ENCODE data around the gene CCDC169. TPM values are rescaled to one million over a fixed set of nuclear protein-coding genes. Genes with fewer than 3 reads are reported as not detected.
A peak's percentile ranks its signal among the peaks of the same experiment; 100 is the strongest.

The CCDC169 gene
- total and polyA plus RNA-seq, 2 of the 13 experiments (the other 11 are each of a cell fraction or from before 2014, with no cell fraction given): 0.25 to 0.33 TPM

DNA sequence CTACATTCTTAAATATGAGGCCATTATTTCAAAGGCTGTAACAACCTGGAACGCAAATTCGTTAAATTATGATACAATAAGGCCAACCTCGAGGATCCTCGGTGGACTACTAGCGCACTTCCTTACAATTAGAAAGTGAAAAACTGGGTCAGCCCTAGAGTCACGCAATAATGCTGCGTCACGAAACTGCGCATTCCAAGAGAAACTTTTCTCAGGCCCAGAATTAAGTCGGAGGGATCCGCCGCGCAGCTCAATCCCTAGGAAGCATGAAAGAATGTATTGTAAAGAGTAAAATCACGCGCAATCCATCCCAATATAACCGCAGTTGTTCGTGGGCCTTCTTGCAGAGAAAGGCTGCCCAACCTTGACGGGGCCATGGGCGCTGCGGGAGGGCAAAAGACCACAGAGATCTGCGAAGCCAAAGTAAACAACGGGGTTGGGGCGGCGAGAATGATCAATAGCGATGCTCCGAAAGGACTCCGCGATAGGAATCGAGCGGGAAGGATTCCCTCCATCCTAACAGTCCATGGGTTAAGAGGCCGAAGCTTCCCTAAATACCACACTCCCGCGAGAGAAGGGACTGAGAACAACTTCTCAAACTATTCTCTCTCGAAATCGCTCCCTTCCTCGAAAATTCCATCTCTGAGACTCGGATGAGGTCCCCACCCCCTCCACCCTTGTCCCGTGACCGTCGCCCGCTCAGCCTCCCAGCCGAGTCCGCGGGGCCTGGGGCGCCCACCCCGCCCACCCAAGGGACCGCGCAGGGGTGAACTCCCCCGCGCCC lies 48.0 kb upstream of the CCDC169 start (continued):
- TF ChIP-seq E2F1 (CRISPR knock-in tag; IDR thresholded peaks at IDR 0.05) (peak; percentile 67; the same call in 1 of the 2 replicates), HNF4A (CRISPR knock-in tag; IDR thresholded peaks at IDR 0.05) (peak; percentile 30; the same call in 1 of the 2 replicates), KMT2B (CRISPR knock-in tag; IDR thresholded peaks at IDR 0.05) (0 out of 2 replicates have a peak, but pooled peaks have one; percentile 21), ZNF34 (CRISPR knock-in tag; IDR thresholded peaks at IDR 0.05; ENCODE audit: borderline replicate concordance) (no peak), CAMTA2 (CRISPR knock-in tag; IDR thresholded peaks at IDR 0.05; ENCODE audit: borderline replicate concordance) (no peak), ZNF329 (CRISPR knock-in tag; IDR thresholded peaks at IDR 0.05; ENCODE audit: low read depth) (0 out of 2 replicates have a peak, but pooled peaks have one; percentile 9), MLLT10 (CRISPR knock-in tag; IDR thresholded peaks at IDR 0.05) (no peak), GTF2F1 (IDR thresholded peaks at IDR 0.05; ENCODE audit: low read length) (no peak), RXRB (CRISPR knock-in tag; IDR thresholded peaks at IDR 0.05; ENCODE audit: borderline replicate concordance) (peak; percentile 29; the same call in 1 of the 2 replicates), ZMYM2 (CRISPR knock-in tag; IDR thresholded peaks at IDR 0.05) (no peak), ZMYM4 (CRISPR knock-in tag; IDR thresholded peaks at IDR 0.05) (0 out of 2 replicates have a peak, but pooled peaks have one; percentile 22), TGIF2 (CRISPR knock-in tag; IDR thresholded peaks at IDR 0.05) (no peak), ZNF337 (CRISPR knock-in tag; IDR thresholded peaks at IDR 0.05; ENCODE audit: borderline replicate concordance, low read depth) (no peak), ZC3H4 (CRISPR knock-in tag; IDR thresholded peaks at IDR 0.05; ENCODE audit: borderline replicate concordance) (no peak), EED (CRISPR knock-in tag; IDR thresholded peaks at IDR 0.05) (no peak), FOXA3 (CRISPR knock-in tag; IDR thresholded peaks at IDR 0.05) (peak; percentile 78)
- TF ChIP-seq, protein P1, sequence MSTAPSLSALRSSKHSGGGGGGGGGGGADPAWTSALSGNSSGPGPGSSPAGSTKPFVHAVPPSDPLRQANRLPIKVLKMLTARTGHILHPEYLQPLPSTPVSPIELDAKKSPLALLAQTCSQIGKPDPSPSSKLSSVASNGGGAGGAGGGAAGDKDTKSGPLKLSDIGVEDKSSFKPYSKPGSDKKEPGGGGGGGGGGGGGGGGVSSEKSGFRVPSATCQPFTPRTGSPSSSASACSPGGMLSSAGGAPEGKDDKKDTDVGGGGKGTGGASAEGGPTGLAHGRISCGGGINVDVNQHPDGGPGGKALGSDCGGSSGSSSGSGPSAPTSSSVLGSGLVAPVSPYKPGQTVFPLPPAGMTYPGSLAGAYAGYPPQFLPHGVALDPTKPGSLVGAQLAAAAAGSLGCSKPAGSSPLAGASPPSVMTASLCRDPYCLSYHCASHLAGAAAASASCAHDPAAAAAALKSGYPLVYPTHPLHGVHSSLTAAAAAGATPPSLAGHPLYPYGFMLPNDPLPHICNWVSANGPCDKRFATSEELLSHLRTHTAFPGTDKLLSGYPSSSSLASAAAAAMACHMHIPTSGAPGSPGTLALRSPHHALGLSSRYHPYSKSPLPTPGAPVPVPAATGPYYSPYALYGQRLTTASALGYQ (CRISPR knock-in tag; IDR thresholded peaks at IDR 0.05): no peak
- TF ChIP-seq, protein P2, sequence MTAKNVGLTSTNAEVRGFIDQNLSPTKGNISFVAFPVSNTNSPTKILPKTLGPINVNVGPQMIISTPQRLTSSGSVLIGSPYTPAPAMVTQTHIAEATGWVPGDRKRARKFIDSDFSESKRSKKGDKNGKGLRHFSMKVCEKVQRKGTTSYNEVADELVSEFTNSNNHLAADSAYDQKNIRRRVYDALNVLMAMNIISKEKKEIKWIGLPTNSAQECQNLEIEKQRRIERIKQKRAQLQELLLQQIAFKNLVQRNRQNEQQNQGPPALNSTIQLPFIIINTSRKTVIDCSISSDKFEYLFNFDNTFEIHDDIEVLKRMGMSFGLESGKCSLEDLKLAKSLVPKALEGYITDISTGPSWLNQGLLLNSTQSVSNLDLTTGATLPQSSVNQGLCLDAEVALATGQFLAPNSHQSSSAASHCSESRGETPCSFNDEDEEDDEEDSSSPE (CRISPR knock-in tag; IDR thresholded peaks at IDR 0.05): peak; percentile 69; the same call in 1 of the 2 replicates
- TF ChIP-seq, protein P3, sequence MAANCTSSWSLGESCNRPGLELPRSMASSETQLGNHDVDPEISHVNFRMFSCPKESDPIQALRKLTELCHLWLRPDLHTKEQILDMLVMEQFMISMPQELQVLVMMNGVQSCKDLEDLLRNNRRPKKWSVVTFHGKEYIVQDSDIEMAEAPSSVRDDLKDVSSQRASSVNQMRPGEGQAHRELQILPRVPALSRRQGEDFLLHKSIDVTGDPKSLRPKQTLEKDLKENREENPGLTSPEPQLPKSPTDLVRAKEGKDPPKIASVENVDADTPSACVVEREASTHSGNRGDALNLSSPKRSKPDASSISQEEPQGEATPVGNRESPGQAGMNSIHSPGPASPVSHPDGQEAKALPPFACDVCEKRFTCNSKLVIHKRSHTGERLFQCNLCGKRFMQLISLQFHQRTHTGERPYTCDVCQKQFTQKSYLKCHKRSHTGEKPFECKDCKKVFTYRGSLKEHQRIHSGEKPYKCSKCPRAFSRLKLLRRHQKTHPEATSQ (CRISPR knock-in tag; IDR thresholded peaks at IDR 0.05; ENCODE audit: borderline replicate concordance): peak; percentile 42; the same call in 1 of the 2 replicates
- TF ChIP-seq, protein P4, sequence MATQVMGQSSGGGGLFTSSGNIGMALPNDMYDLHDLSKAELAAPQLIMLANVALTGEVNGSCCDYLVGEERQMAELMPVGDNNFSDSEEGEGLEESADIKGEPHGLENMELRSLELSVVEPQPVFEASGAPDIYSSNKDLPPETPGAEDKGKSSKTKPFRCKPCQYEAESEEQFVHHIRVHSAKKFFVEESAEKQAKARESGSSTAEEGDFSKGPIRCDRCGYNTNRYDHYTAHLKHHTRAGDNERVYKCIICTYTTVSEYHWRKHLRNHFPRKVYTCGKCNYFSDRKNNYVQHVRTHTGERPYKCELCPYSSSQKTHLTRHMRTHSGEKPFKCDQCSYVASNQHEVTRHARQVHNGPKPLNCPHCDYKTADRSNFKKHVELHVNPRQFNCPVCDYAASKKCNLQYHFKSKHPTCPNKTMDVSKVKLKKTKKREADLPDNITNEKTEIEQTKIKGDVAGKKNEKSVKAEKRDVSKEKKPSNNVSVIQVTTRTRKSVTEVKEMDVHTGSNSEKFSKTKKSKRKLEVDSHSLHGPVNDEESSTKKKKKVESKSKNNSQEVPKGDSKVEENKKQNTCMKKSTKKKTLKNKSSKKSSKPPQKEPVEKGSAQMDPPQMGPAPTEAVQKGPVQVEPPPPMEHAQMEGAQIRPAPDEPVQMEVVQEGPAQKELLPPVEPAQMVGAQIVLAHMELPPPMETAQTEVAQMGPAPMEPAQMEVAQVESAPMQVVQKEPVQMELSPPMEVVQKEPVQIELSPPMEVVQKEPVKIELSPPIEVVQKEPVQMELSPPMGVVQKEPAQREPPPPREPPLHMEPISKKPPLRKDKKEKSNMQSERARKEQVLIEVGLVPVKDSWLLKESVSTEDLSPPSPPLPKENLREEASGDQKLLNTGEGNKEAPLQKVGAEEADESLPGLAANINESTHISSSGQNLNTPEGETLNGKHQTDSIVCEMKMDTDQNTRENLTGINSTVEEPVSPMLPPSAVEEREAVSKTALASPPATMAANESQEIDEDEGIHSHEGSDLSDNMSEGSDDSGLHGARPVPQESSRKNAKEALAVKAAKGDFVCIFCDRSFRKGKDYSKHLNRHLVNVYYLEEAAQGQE (IDR thresholded peaks at IDR 0.05; ENCODE audit: borderline replicate concordance in 1 of 2, low read depth in 1 of 2, low read length in 2 of 2): no peak
